ENCODE measurements around the gene TOMM20. TPM values are rescaled to one million over a fixed set of nuclear protein-coding genes. Genes with fewer than 3 reads are reported as not detected.

Gene TOMM20
- total RNA-seq, 1 donor from 2014 or later = 25.3 TPM

GRCh38 chr1:235156740-235157139 is 28.1 kb upstream of the TOMM20 start:
- DNase-seq (ENCODE audit: low spot score in 2 of 2) = no peak
- Histone ChIP-seq H3K36me3 (peaks cover 40 to 51% of the 10 kb centered on the region in 2 donors), H3K27me3 (no peaks in the 10 kb centered on the region), H3K4me1 (peaks cover 6 to 9% of the 10 kb centered on the region in 2 donors), H3K9me3 (no peaks in the 10 kb centered on the region), H3K4me3 (no peak overlapping the region), H3K27ac (no peak overlapping the region)
- intact Hi-C loops (cut with DNase I) = no loop called here
- no peak for TF ChIP-seq CTCF (IDR thresholded peaks at IDR 0.05)

- no peaks in the 10 kb centered on the region for H3K9me3 ChIP-seq
- peaks cover 40 to 56% of the 10 kb centered on the region in 2 donors for H3K36me3 ChIP-seq
- H3K27me3 ChIP-seq = no peaks in the 10 kb centered on the region
- peaks cover 6 to 9% of the 10 kb centered on the region in 2 donors for H3K4me1 ChIP-seq
- TF ChIP-seq CTCF (IDR thresholded peaks at IDR 0.05) = no peak
- no peak overlapping the region for H3K27ac ChIP-seq
- intact Hi-C loops (cut with DNase I) = no loop called here
- no peak overlapping the region for H3K4me3 ChIP-seq
- DNase-seq (ENCODE audit: low spot score in 2 of 2) = no peak
Measured at GRCh38 chr1:235156265-235156664, 27.6 kb upstream of the TOMM20 start.

- Histone ChIP-seq H3K4me1 (no peaks in the 10 kb centered on the region), H3K27me3 (no peaks in the 10 kb centered on the region), H3K27ac (no peak overlapping the region), H3K36me3 (peaks cover 57 to 84% of the 10 kb centered on the region in 2 donors), H3K4me3 (no peak overlapping the region), H3K9me3 (no peaks in the 10 kb centered on the region)
- intact Hi-C loops (cut with DNase I) = no loop called here
- no peak for DNase-seq (ENCODE audit: low spot score in 2 of 2)
- TF ChIP-seq CTCF (IDR thresholded peaks at IDR 0.05) = no peak
Measured at GRCh38 chr1:235152235-235152634, 23.6 kb upstream of the TOMM20 start.

- H3K4me3 ChIP-seq = no peak overlapping the region
- no peaks in the 10 kb centered on the region for H3K9me3 ChIP-seq
- peaks cover 56 to 84% of the 10 kb centered on the region in 2 donors for H3K36me3 ChIP-seq
- H3K27ac ChIP-seq = no peak overlapping the region
- DNase-seq (ENCODE audit: low spot score in 2 of 2) = no peak
- no peak for TF ChIP-seq CTCF (IDR thresholded peaks at IDR 0.05)
- intact Hi-C loops (cut with DNase I) = no loop called here
- H3K27me3 ChIP-seq = no peaks in the 10 kb centered on the region
- no peaks in the 10 kb centered on the region for H3K4me1 ChIP-seq
Measured at GRCh38 chr1:235151033-235151432, 22.4 kb upstream of the TOMM20 start.

GRCh38 chr1:235149824-235150223 is 21.2 kb upstream of the TOMM20 start:
- no peak for DNase-seq (ENCODE audit: low spot score in 2 of 2)
- H3K9me3 ChIP-seq = no peaks in the 10 kb centered on the region
- TF ChIP-seq CTCF (IDR thresholded peaks at IDR 0.05) = no peak
- no peak overlapping the region for H3K27ac ChIP-seq
- H3K4me3 ChIP-seq = no peak overlapping the region
- H3K4me1 ChIP-seq = no peaks in the 10 kb centered on the region
- intact Hi-C loops (cut with DNase I) = no loop called here
- H3K36me3 ChIP-seq = peaks cover 59 to 88% of the 10 kb centered on the region in 2 donors
- H3K27me3 ChIP-seq = no peaks in the 10 kb centered on the region

GRCh38 chr1:235147269-235147668 is 18.6 kb upstream of the TOMM20 start:
- peaks cover 46 to 85% of the 10 kb centered on the region in 2 donors for H3K36me3 ChIP-seq
- H3K9me3 ChIP-seq = no peaks in the 10 kb centered on the region
- no peak for TF ChIP-seq CTCF (IDR thresholded peaks at IDR 0.05)
- no peak overlapping the region for H3K27ac ChIP-seq
- H3K4me1 ChIP-seq = no peaks in the 10 kb centered on the region
- H3K27me3 ChIP-seq = no peaks in the 10 kb centered on the region
- H3K4me3 ChIP-seq = no peak overlapping the region
- intact Hi-C loops (cut with DNase I) = no loop called here
- DNase-seq (ENCODE audit: low spot score in 2 of 2) = no peak

Measured in ascending aorta (tissue), 2 donors.